GM19438 (cell line): ENCODE data around the gene ST6GALNAC4.

Experiments
- ATAC-seq: cut with Tn5 transposase; IDR thresholded peaks from one replicate; pipeline ENCODE4 v1.9.1; 2021; ENCODE audit warnings: low read depth; ENCODE audit not compliant: unreplicated experiment

Gene ST6GALNAC4

GRCh38 chr9:127931092-127931881 is 14.4 kb upstream of the ST6GALNAC4 start:
- no peak for ATAC-seq

GRCh38 chr9:127930231-127931091 is 13.6 kb upstream of the ST6GALNAC4 start, which contains the start of gene PIP5KL1:
Gene PIP5KL1, minus strand, starts transcription at chr9:127930777. Its CDS starts 25 bp downstream, at chr9:127930752.
- ATAC-seq = peak; percentile 78

GRCh38 chr9:127929625-127929979 is 12.8 kb upstream of the ST6GALNAC4 start:
- ATAC-seq = no peak

GRCh38 chr9:127928676-127929624 is 12.1 kb upstream of the ST6GALNAC4 start:
- no peak for ATAC-seq

- ATAC-seq = no peak
Observed at GRCh38 chr9:127927988-127928675, 11.3 kb upstream of the ST6GALNAC4 start.

GRCh38 chr9:127927201-127927987 is 10.6 kb upstream of the ST6GALNAC4 start:
- ATAC-seq = no peak

GRCh38 chr9:127926906-127927200 is 10.0 kb upstream of the ST6GALNAC4 start:
- ATAC-seq = no peak

GRCh38 chr9:127925959-127926905 is 9.4 kb upstream of the ST6GALNAC4 start:
- ATAC-seq = no peak

- ATAC-seq = no peak
Observed at GRCh38 chr9:127924736-127925444, 8.0 kb upstream of the ST6GALNAC4 start.

- no peak for ATAC-seq
Observed at GRCh38 chr9:127923771-127924170, 6.9 kb upstream of the ST6GALNAC4 start.

- no peak for ATAC-seq
Observed at GRCh38 chr9:127923046-127923445, 6.2 kb upstream of the ST6GALNAC4 start.

GRCh38 chr9:127921557-127922120 is 4.8 kb upstream of the ST6GALNAC4 start:
- ATAC-seq = no peak

- ATAC-seq = no peak
Observed at GRCh38 chr9:127920794-127921193, 4.0 kb upstream of the ST6GALNAC4 start.

GRCh38 chr9:127919253-127919815 is 2.5 kb upstream of the ST6GALNAC4 start:
- no peak for ATAC-seq

GRCh38 chr9:127918183-127919107 is 1.6 kb upstream of the ST6GALNAC4 start:
- ATAC-seq = no peak

GRCh38 chr9:127917603-127918002 is 762 bp upstream of the ST6GALNAC4 start:
- ATAC-seq = no peak
